ENCODE measurements around the gene CACNG6. TPM values are rescaled to one million over a fixed set of nuclear protein-coding genes. Genes with fewer than 3 reads are reported as not detected.

The CACNG6 gene, protein sequence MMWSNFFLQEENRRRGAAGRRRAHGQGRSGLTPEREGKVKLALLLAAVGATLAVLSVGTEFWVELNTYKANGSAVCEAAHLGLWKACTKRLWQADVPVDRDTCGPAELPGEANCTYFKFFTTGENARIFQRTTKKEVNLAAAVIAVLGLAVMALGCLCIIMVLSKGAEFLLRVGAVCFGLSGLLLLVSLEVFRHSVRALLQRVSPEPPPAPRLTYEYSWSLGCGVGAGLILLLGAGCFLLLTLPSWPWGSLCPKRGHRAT
- 0.21 TPM for total RNA-seq (ENCODE audit: unreplicated experiment)
- long read RNA-seq = 0 reads

DNA sequence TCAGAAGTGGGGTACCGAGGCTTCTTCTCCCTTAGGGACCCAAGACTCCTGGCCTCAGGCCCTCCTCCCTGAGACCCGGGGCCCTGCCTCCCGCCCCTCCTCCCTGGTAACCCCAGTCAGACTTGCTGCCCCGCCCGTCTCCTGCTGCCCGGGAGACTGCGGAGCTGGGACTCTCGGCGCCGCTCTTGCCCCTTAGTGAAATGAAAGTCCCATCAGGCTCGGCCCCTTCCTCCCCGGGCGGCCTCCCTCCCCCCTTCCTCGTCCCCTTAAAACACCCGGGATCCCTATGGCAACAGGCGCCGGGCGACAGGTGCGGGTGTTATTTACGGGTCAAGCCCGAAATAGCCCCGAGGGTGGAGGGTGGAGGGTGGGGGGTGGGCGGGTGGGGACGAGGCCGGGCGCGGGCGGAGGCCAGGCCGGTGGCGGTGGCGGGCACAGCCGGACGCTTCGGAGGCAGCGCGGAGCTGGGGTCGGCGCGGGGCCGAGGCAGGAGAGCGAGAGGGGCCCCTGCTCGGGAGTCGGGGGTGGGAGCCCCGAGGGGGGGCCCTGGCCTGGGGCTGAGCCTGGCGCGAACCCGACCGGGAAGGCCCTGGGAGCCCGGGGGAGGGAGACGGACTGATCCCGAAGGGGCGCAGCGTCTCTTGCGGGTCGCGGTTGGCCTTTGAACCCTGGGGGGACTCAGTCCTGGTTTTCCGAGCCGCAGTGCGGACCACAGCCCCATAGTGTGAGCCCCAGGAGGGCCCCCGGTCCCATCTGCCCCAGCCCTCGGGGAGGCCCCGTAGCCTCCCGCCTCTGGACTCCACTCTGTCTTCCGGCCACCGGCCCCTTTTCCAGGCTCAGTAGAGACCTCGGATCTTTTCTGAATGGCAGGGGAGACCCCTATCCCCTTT lies at the start of gene CACNG6:
CACNG6 (plus strand) TSS at position 414 of the 890 bp plus-strand sequence. CDS start 1,241 bp downstream, outside the sequence.
- TF ChIP-seq, protein P1, sequence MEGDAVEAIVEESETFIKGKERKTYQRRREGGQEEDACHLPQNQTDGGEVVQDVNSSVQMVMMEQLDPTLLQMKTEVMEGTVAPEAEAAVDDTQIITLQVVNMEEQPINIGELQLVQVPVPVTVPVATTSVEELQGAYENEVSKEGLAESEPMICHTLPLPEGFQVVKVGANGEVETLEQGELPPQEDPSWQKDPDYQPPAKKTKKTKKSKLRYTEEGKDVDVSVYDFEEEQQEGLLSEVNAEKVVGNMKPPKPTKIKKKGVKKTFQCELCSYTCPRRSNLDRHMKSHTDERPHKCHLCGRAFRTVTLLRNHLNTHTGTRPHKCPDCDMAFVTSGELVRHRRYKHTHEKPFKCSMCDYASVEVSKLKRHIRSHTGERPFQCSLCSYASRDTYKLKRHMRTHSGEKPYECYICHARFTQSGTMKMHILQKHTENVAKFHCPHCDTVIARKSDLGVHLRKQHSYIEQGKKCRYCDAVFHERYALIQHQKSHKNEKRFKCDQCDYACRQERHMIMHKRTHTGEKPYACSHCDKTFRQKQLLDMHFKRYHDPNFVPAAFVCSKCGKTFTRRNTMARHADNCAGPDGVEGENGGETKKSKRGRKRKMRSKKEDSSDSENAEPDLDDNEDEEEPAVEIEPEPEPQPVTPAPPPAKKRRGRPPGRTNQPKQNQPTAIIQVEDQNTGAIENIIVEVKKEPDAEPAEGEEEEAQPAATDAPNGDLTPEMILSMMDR (IDR thresholded peaks at IDR 0.05; ENCODE audit: unreplicated experiment) = no peak
- Mint-ChIP-seq H3K9me3 (ENCODE audit: unreplicated experiment) (no peaks in the 10 kb centered on the region), H3K27me3 (ENCODE audit: unreplicated experiment) (peaks cover 13% of the 10 kb centered on the region), H3K4me1 (ENCODE audit: unreplicated experiment) (peaks cover 13% of the 10 kb centered on the region), H3K36me3 (ENCODE audit: low read depth, unreplicated experiment) (peaks cover 5% of the 10 kb centered on the region), H3K27ac (ENCODE audit: unreplicated experiment) (no peak within 1 kb of the TSS), H3K4me3 (ENCODE audit: unreplicated experiment) (no peak within 1 kb of the TSS)
- peak; percentile 30 for DNase-seq (ENCODE audit: low spot score)

DNA sequence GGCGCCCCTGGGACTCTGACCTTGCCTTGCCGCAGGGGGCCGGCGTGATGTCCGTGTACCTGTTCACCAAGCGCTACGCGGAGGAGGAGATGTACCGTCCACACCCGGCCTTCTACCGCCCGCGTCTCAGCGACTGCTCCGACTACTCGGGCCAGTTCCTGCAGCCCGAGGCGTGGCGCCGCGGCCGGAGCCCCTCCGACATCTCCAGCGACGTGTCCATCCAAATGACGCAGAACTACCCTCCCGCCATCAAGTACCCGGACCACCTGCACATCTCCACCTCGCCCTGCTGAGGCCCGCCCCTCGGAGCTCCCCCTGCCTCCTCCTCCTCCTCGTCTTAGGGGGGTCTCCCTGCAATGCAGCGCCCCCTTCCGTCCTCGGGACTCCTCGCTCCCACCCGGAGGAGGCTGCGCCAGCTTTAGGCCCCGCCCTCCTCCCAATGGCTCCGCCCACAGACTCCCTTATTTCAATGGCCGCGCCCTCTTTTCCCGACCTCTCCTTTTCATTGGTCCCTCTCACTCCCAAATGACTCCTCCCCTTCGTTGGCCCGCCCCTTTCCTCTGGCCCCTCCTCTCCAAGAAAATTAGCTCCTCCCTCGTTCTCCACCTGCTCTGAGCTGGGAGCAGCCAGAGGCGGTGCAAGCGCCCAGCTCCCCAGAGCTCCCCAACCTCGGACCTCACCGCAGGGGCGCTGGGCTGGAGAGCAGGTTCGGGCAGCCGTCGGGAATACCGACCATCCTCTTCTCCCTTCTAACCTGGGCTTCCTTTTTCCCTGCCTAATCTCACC lies 49.2 kb upstream of the CACNG6 start:
- H3K27me3 Mint-ChIP-seq (ENCODE audit: unreplicated experiment) = peaks cover 16% of the 10 kb centered on the region
- peaks cover 8% of the 10 kb centered on the region for H3K4me1 Mint-ChIP-seq (ENCODE audit: unreplicated experiment)
- no peaks in the 10 kb centered on the region for H3K36me3 Mint-ChIP-seq (ENCODE audit: low read depth, unreplicated experiment)
- no peak overlapping the region for H3K27ac Mint-ChIP-seq (ENCODE audit: unreplicated experiment)
- no peaks in the 10 kb centered on the region for H3K9me3 Mint-ChIP-seq (ENCODE audit: unreplicated experiment)
- H3K4me3 Mint-ChIP-seq (ENCODE audit: unreplicated experiment) = no peak overlapping the region
- TF ChIP-seq, protein P1 (IDR thresholded peaks at IDR 0.05; ENCODE audit: unreplicated experiment) = peak; percentile 41
- peak; percentile 70 for DNase-seq (ENCODE audit: low spot score)

DNA sequence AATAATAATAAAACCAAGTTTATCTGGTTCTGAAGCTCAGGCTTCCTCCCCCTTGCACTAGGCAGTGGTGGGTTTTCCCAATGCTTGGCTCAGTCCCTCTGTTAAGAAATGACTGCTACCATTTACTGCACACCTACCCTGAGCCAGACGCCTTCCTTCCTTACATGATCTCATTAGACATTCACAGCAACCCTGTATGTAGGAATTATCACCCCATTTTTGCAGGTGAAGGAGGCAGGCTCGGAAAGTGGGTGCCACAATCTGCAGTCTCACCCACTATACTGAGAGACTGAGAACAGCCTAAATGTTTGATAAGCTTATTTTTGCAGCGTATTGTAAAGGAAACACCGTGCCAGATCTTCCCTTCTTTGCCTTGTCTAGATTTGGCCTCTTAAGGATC lies 47.0 kb upstream of the CACNG6 start:
- TF ChIP-seq, protein P1 (IDR thresholded peaks at IDR 0.05; ENCODE audit: unreplicated experiment) = no peak
- no peaks in the 10 kb centered on the region for H3K36me3 Mint-ChIP-seq (ENCODE audit: low read depth, unreplicated experiment)
- peaks cover 8% of the 10 kb centered on the region for H3K4me1 Mint-ChIP-seq (ENCODE audit: unreplicated experiment)
- DNase-seq (ENCODE audit: low spot score) = no peak
- no peaks in the 10 kb centered on the region for H3K9me3 Mint-ChIP-seq (ENCODE audit: unreplicated experiment)
- peaks cover 16% of the 10 kb centered on the region for H3K27me3 Mint-ChIP-seq (ENCODE audit: unreplicated experiment)
- H3K27ac Mint-ChIP-seq (ENCODE audit: unreplicated experiment) = no peak overlapping the region
- H3K4me3 Mint-ChIP-seq (ENCODE audit: unreplicated experiment) = no peak overlapping the region

DNA sequence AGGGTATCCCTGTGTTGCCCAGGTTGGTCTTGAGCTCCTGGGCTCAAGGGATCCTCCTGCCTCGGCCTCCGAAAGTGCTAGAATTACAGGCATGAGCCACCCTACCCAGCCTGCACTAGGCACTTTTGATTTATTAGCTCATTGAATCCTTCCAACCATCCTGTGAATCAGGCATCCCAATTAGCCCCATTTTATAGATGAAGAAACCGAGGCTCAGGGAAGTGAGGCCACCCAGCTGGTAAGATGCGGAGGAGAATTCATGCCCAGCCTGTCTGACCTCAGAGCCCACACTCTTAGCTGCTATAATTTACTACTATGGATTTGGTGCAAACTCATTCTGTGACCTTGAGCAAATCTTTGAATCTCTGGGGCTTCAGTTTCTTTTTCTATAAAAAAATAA lies 46.5 kb upstream of the CACNG6 start:
- Mint-ChIP-seq H3K4me1 (ENCODE audit: unreplicated experiment) (peaks cover 8% of the 10 kb centered on the region), H3K27me3 (ENCODE audit: unreplicated experiment) (peaks cover 16% of the 10 kb centered on the region), H3K4me3 (ENCODE audit: unreplicated experiment) (peak overlapping the region; percentile 39), H3K27ac (ENCODE audit: unreplicated experiment) (no peak overlapping the region), H3K36me3 (ENCODE audit: low read depth, unreplicated experiment) (no peaks in the 10 kb centered on the region), H3K9me3 (ENCODE audit: unreplicated experiment) (no peaks in the 10 kb centered on the region)
- no peak for DNase-seq (ENCODE audit: low spot score)
- TF ChIP-seq, protein P1 (IDR thresholded peaks at IDR 0.05; ENCODE audit: unreplicated experiment) = no peak

All from endothelial cell (in vitro differentiated cells).